Endothelial cell of umbilical vein (primary cell): Measurements from ENCODE around the gene BIK. TPM values are rescaled to one million over a fixed set of nuclear protein-coding genes. Genes with fewer than 3 reads are reported as not detected.

Experiments
- BruUV-seq: library from RNA; stranded (reverse); fragments of 400-500 nt; replicated peaks from 2 replicates; lab custom pipeline; 2021; lab: Mats Ljungman, UMichigan
- CTCF ChIA-PET: fragments of 300-600, 350-600 bp; sonication (Branson Sonifier 250); formaldehyde crosslinking; loops from one replicate; lab custom pipeline; 2021; ENCODE audit warnings: antibody characterized with exemption, inconsistent platforms; lab: Charles Lee
- POLR2A ChIA-PET: fragments of 300-600, 350-600 bp; sonication (Branson Sonifier 250); formaldehyde crosslinking; loops from one replicate; lab custom pipeline; 2021; ENCODE audit warnings: antibody characterized with exemption, inconsistent platforms; lab: Charles Lee
- DNase-seq: peaks from one replicate; pipeline ENCODE4 v3.0.0-alpha.2; 2011; ENCODE audit warnings: low read depth, low spot score
- FAIRE-seq: peaks from 2 replicates; lab custom pipeline; 2011; peaks lifted over from hg19 to GRCh38; lab: Jason Lieb, UNC
- H2AFZ ChIP-seq: 2 replicates; pipeline ENCODE4 v1.6.0; 2012; ENCODE audit warnings: low read depth, low read length, control low read depth, inconsistent platforms
- H3K27ac ChIP-seq: 2 replicates; pipeline ENCODE4 v1.5.1; 2011; ENCODE audit warnings: low read depth, mild to moderate bottlenecking, control low read depth, low read length, moderate library complexity; ENCODE audit not compliant: insufficient read depth
- H3K27me3 ChIP-seq, 2 experiments: 2 replicates each; pipeline versions ENCODE4 v1.6.0 to v1.6.1; 2011; ENCODE audit warnings: low read length in 2 of 2, mixed read lengths in 1 of 2; ENCODE audit not compliant: control insufficient read depth in 2 of 2, insufficient read depth in 2 of 2
- H3K36me3 ChIP-seq, 2 experiments: 2 replicates in 1 of 2; 3 replicates in 1 of 2; pipeline ENCODE4 v1.5.1; 2011; ENCODE audit warnings: low read length in 2 of 2, mild to moderate bottlenecking in 1 of 2, moderate library complexity in 1 of 2; ENCODE audit not compliant: control insufficient read depth in 2 of 2, insufficient read depth in 2 of 2; ENCODE audit errors: extremely low read depth in 1 of 2
- H3K4me1 ChIP-seq: 3 replicates; pipeline ENCODE4 v1.5.1; 2011; ENCODE audit warnings: mild to moderate bottlenecking, low read length; ENCODE audit not compliant: control insufficient read depth, insufficient read depth; ENCODE audit errors: extremely low read depth
- H3K4me2 ChIP-seq: 2 replicates; pipeline ENCODE4 v1.6.1; 2011; ENCODE audit warnings: low read length, control low read depth, mixed read lengths; ENCODE audit not compliant: insufficient read depth
- H3K4me3 ChIP-seq, 3 experiments: fragments of 200-600 bp in 1 of 3; sonication (generic), shearing (Covaris generic) in 1 of 3; replicated peaks in 1 of 3; 2 replicates each; pipeline ENCODE4 v1.5.1; 2011 to 2016; ENCODE audit warnings: control low read depth in 3 of 3, low read length in 3 of 3, mild to moderate bottlenecking in 2 of 3, inconsistent platforms in 1 of 3, low read depth in 1 of 3, moderate library complexity in 1 of 3; ENCODE audit not compliant: insufficient read depth in 1 of 3
- H3K79me2 ChIP-seq: 2 replicates; pipeline ENCODE4 v1.6.0; 2012; ENCODE audit warnings: low read length, inconsistent platforms; ENCODE audit not compliant: control insufficient read depth, insufficient read depth
- H3K9ac ChIP-seq: replicated peaks from 2 replicates; pipeline ENCODE3; 2011; ENCODE audit warnings: low read length, control low read depth; ENCODE audit not compliant: insufficient read depth; ENCODE audit errors: extremely low read depth
- H3K9me1 ChIP-seq: replicated peaks from 3 replicates; pipeline ENCODE4 v1.6.0; 2011; ENCODE audit warnings: mild to moderate bottlenecking, low read length; ENCODE audit not compliant: control insufficient read depth, insufficient read depth; ENCODE audit errors: extremely low read depth
- H3K9me3 ChIP-seq: replicated peaks from 2 replicates; pipeline ENCODE4 v1.5.1; 2012; ENCODE audit warnings: low read length, inconsistent platforms; ENCODE audit not compliant: control insufficient read depth, insufficient read depth
- H4K20me1 ChIP-seq: replicated peaks from 2 replicates; pipeline ENCODE3; 2011; ENCODE audit warnings: mild to moderate bottlenecking, low read length; ENCODE audit not compliant: control insufficient read depth, insufficient read depth; ENCODE audit errors: extremely low read depth
- CTCF ChIP-seq, 2 donors: IDR thresholded peaks; 1 replicate in 1 of 2; 2 replicates in 1 of 2; pipeline ENCODE4 v1.5.1; 2011; ENCODE audit warnings: low read length in 2 of 2, mild to moderate bottlenecking in 2 of 2, moderate library complexity in 2 of 2, control low read depth in 1 of 2, inconsistent platforms in 1 of 2, low read depth in 1 of 2; ENCODE audit not compliant: insufficient read depth in 1 of 2; ENCODE audit errors: extremely low read depth in 1 of 2
- EZH2 ChIP-seq: IDR thresholded peaks from 2 replicates; pipeline ENCODE4 v1.6.1; 2012; ENCODE audit warnings: borderline replicate concordance, low read depth, mild to moderate bottlenecking, moderate library complexity, low read length, inconsistent platforms; ENCODE audit not compliant: severe bottlenecking
- FOS ChIP-seq: IDR thresholded peaks from 2 replicates; pipeline ENCODE4 v1.6.1; 2011; ENCODE audit warnings: mild to moderate bottlenecking, low read length, moderate library complexity, borderline replicate concordance; ENCODE audit not compliant: insufficient read depth
- GATA2 ChIP-seq: IDR thresholded peaks from 2 replicates; pipeline ENCODE4 v1.7.0; 2011; ENCODE audit warnings: low read depth, mild to moderate bottlenecking, moderate library complexity, mixed read lengths, low read length; ENCODE audit not compliant: insufficient read length, insufficient read depth
- JUN ChIP-seq: IDR thresholded peaks from 2 replicates; pipeline ENCODE4 v1.6.1; 2011; ENCODE audit warnings: borderline replicate concordance, low read depth; ENCODE audit not compliant: insufficient read length, insufficient read depth
- MAX ChIP-seq: IDR thresholded peaks from 2 replicates; pipeline ENCODE4 v1.6.1; 2011; ENCODE audit not compliant: insufficient read depth, insufficient read length
- MYC ChIP-seq: IDR thresholded peaks from one replicate; pipeline ENCODE4 v1.6.1; 2011; ENCODE audit warnings: mild to moderate bottlenecking, low read depth, low read length
- POLR2A ChIP-seq: IDR thresholded peaks from 2 replicates; pipeline ENCODE4 v1.6.1; 2012; ENCODE audit warnings: low read depth, mild to moderate bottlenecking, control low read depth, low read length
- POLR2AphosphoS5 ChIP-seq: IDR thresholded peaks from 2 replicates; pipeline ENCODE4 v1.6.1; 2012; ENCODE audit warnings: low read depth, mild to moderate bottlenecking, control low read depth, low read length, moderate library complexity; ENCODE audit not compliant: insufficient read depth
- dilution Hi-C: fragments of 300-500 bp; cut with MboI; formaldehyde crosslinking; loops from one replicate; pipeline ENCODE4 v1.15.0; 2019; ENCODE audit warnings: low sequenced_read_pairs; ENCODE audit not compliant: extremely low pct_ligation_motif_present
- intact Hi-C: fragments of 100-400 bp; cut with micrococcal nuclease; formaldehyde crosslinking; loops from one replicate; pipeline ENCODE4 v1.10.0; 2022
- polyA plus RNA-seq, 4 experiments: library from polyadenylated mRNA; depleted of rRNA in 3 of 4; stranded (reverse) in 3 of 4; unstranded in 1 of 4; fragments of >200 nt; gene quantifications; 2 replicates each; pipeline versions ENCODE4 v1.2.1 to v1.2.3, GENCODE V29; 2011 to 2012; ENCODE audit warnings: missing spikeins in 1 of 4
- total RNA-seq: library from RNA; stranded (reverse); gene quantifications from 2 replicates; pipeline ENCODE4 v1.2.3, GENCODE V29; 2021

Gene BIK
- total and polyA plus RNA-seq, 2 donors (not counting 3 experiments of a cell fraction or from before 2014, with no cell fraction given), result 0.49 to 0.95 TPM

GRCh38 chr22:43088627-43088983 is 21.9 kb upstream of the BIK start:
- no peak overlapping the region for H3K27ac ChIP-seq
- peak overlapping the region; percentile 35 for H3K9ac ChIP-seq
- ChIA-PET CTCF (interaction anchor here (0.9 kb wide), 1 partner anchor 99 kb away, joined by 3 read pairs; no protein-coding TSS in a partner anchor), POLR2A (no interaction called here)
- BruUV-seq, result TSS peak; percentile 56
- dilution Hi-C loops, result no loop called here
- H3K9me1 ChIP-seq, result no peaks in the 10 kb centered on the region
- intact Hi-C loops, result loop anchor here (2.0 to 5.0 kb wide), 2 partner anchors 74 to 221 kb away; partner anchors contain the start of gene PACSIN2
- H3K4me3 ChIP-seq, result peak overlapping the region; percentile 38 to 91 (median 74)
- H3K79me2 ChIP-seq, result no peaks in the 10 kb centered on the region
- TF ChIP-seq FOS (no peak), GATA2 (no peak), EZH2 (no peak), MAX (no peak), POLR2AphosphoS5 (no peak), JUN (no peak), POLR2A (no peak), MYC (no peak), CTCF (IDR thresholded peaks at IDR 0.05; ENCODE audit: extremely low read depth in 1 of 2, insufficient read depth in 1 of 2, low read depth in 1 of 2, low read length in 2 of 2) (no peak)
- H2AFZ ChIP-seq, result peak overlapping the region; percentile 98
- FAIRE-seq, result no peak
- H3K9me3 ChIP-seq, result no peaks in the 10 kb centered on the region
- no peaks in the 10 kb centered on the region for H3K36me3 ChIP-seq
- no peaks in the 10 kb centered on the region for H3K27me3 ChIP-seq
- H3K4me1 ChIP-seq, result peaks cover 4% of the 10 kb centered on the region
- no peaks in the 10 kb centered on the region for H4K20me1 ChIP-seq
- no peak for DNase-seq
- peak overlapping the region; percentile 86 for H3K4me2 ChIP-seq
